WTC11 (cell line): ENCODE measurements around the gene DDAH2.

Experiments used
- ATF6 ChIP-seq: sonication (generic); formaldehyde crosslinking; IDR thresholded peaks from 2 replicates; pipeline ENCODE4 v1.8.1; 2023; ENCODE audit warnings: mild to moderate bottlenecking, missing genetic modification reagents
- CTCF ChIP-seq: fragments of 200-600 bp; IDR thresholded peaks from 2 replicates; pipeline ENCODE4 v1.8.0; 2022; ENCODE audit warnings: antibody characterized with exemption
- ELF4 ChIP-seq: sonication (generic); formaldehyde crosslinking; IDR thresholded peaks from 2 replicates; pipeline ENCODE4 v1.8.1; 2022; ENCODE audit warnings: low read depth, mild to moderate bottlenecking, moderate library complexity, missing genetic modification reagents
- IRF1 ChIP-seq: sonication (generic); formaldehyde crosslinking; IDR thresholded peaks from 2 replicates; pipeline ENCODE4 v1.8.0; 2023; ENCODE audit warnings: missing genetic modification reagents
- MAX ChIP-seq: sonication (generic); formaldehyde crosslinking; IDR thresholded peaks from 2 replicates; pipeline ENCODE4 v1.8.0; 2022; ENCODE audit warnings: mild to moderate bottlenecking, missing genetic modification reagents
- NFE2L1 ChIP-seq: sonication (generic); formaldehyde crosslinking; IDR thresholded peaks from 2 replicates; pipeline ENCODE4 v1.8.1; 2023; ENCODE audit warnings: missing genetic modification reagents
- NR3C1 ChIP-seq: sonication (generic); formaldehyde crosslinking; conservative IDR thresholded peaks from 2 replicates; pipeline ENCODE4 v1.8.1; 2023; ENCODE audit warnings: low read depth, mild to moderate bottlenecking, missing genetic modification reagents
- SMAD3 ChIP-seq: sonication (generic); formaldehyde crosslinking; IDR thresholded peaks from 2 replicates; pipeline ENCODE4 v1.8.0; 2022; ENCODE audit warnings: missing genetic modification reagents, mild to moderate bottlenecking, borderline replicate concordance
- SP1 ChIP-seq: sonication (generic); formaldehyde crosslinking; conservative IDR thresholded peaks from 2 replicates; pipeline ENCODE4 v1.8.1; 2022; ENCODE audit warnings: missing genetic modification reagents
- USF1 ChIP-seq: sonication (generic); formaldehyde crosslinking; IDR thresholded peaks from 2 replicates; pipeline ENCODE4 v1.8.0; 2022; ENCODE audit warnings: mild to moderate bottlenecking, missing genetic modification reagents
- ZBTB21 ChIP-seq: sonication (generic); formaldehyde crosslinking; IDR thresholded peaks from 2 replicates; pipeline ENCODE4 v1.8.1; 2023; ENCODE audit warnings: mild to moderate bottlenecking, missing genetic modification reagents, borderline replicate concordance
- ZNF317 ChIP-seq: sonication (generic); formaldehyde crosslinking; IDR thresholded peaks from 2 replicates; pipeline ENCODE4 v1.8.1; 2023; ENCODE audit warnings: low read depth, mild to moderate bottlenecking, moderate library complexity, missing genetic modification reagents, borderline replicate concordance

GRCh38 chr6:31736768-31737314, 7.7 kb upstream of the DDAH2 start:
- no peak for TF ChIP-seq IRF1 (CRISPR knock-in tag)
- TF ChIP-seq NFE2L1: no peak
- TF ChIP-seq CTCF: no peak
- TF ChIP-seq ZBTB21 (CRISPR knock-in tag): no peak
- no peak for TF ChIP-seq NR3C1 (CRISPR knock-in tag)
- TF ChIP-seq MAX: no peak
- no peak for TF ChIP-seq SP1 (CRISPR knock-in tag)
- TF ChIP-seq USF1 (CRISPR knock-in tag): no peak
- no peak for TF ChIP-seq ELF4 (CRISPR knock-in tag)
- no peak for TF ChIP-seq ATF6 (CRISPR knock-in tag)
- no peak for TF ChIP-seq SMAD3 (CRISPR knock-in tag)
- TF ChIP-seq ZNF317: no peak
